ENCODE data around the gene TSPY1. TPM values are rescaled to one million over a fixed set of nuclear protein-coding genes. Genes with fewer than 3 reads are reported as not detected.
"Not testable (repeated sequence)": the region's sequence is repeated elsewhere in the genome, so short reads cannot be mapped to it uniquely, and the experiment has no call there.

The TSPY1 gene, protein sequence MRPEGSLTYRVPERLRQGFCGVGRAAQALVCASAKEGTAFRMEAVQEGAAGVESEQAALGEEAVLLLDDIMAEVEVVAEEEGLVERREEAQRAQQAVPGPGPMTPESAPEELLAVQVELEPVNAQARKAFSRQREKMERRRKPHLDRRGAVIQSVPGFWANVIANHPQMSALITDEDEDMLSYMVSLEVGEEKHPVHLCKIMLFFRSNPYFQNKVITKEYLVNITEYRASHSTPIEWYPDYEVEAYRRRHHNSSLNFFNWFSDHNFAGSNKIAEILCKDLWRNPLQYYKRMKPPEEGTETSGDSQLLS
- total RNA-seq = not detected in 2 replicates

DNA sequence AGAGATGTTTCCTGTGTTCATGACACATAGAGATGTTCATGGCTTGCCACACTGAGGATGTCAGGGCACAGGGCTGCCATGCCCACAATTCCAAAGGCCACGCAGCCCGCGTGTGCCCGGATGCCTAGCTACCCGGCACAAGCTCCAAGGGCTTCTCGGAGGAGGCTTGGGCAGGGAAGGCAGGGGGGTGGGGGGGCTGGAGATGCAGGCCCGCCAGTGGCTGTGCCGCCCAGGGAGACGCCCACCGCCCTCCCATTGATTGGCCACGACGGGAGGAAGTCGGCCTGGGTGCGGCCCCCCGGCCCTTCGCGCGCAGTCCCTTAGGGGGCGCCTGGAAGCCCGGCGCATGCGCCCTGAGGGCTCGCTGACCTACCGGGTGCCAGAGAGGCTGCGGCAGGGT, at the start of gene TSPY1:
TSS of gene TSPY1 (plus strand) at position 301 of the 400 bp plus-strand sequence. CDS start at position 347, 46 bp downstream.
- not testable (repeated sequence) for H3K4me3 ChIP-seq (ENCODE audit: low read depth, low read length); DNase-seq (ENCODE audit: low read depth)

DNA sequence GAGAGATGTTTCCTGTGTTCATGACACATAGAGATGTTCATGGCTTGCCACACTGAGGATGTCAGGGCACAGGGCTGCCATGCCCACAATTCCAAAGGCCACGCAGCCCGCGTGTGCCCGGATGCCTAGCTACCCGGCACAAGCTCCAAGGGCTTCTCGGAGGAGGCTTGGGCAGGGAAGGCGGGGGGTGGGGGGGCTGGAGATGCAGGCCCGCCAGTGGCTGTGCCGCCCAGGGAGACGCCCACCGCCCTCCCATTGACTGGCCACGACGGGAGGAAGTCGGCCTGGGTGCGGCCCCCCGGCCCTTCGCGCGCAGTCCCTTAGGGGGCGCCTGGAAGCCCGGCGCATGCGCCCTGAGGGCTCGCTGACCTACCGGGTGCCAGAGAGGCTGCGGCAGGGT, 20.2 kb downstream of the TSPY1 start, which contains the start of gene TSPY9:
TSS of gene TSPY9 (plus strand) at position 301 of the 400 bp plus-strand sequence. CDS start at position 347, 46 bp downstream.
- not testable (repeated sequence) for DNase-seq (ENCODE audit: low read depth); H3K4me3 ChIP-seq (ENCODE audit: low read depth, low read length)

DNA sequence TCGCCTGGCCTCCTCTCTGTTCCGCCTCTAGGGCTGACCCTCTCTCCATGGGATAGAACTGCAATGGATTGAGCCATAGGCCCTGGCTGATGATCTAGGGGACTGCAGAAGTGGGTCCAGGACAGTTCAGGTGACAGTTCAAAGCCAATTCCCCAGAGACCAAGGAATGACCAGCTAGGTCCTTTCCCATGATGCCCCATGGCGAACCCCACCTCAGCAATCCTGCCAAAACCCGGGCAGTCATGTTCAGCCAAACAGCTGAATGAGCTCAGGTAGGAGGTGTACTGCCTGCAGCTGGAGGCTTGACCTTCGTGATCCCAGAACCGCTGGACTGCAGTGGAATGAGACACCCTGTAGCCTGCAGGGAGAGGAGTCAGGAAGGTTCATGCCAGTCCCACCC, 37.6 kb downstream of the TSPY1 start:
- not testable (repeated sequence) for H3K4me3 ChIP-seq (ENCODE audit: low read depth, low read length); DNase-seq (ENCODE audit: low read depth)

DNA sequence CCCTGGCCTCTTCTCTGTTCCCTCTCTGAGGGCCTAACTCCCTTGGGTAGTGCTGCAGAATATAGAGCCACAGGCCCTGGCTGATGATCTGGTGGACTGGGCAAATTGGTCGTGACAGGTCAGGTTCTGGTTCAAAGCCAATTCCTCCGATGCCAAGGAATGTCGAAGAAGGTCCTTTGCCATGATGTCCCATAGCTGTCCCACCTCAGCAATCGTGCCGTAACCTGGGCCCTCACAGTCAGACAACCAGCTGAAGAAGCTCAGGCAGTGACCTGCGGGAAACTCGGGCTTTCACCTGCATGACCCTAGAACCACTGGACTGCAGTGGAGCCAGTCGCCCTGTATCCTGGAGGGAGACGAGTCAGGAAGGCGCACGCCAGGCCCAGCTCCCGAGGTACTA, 49.5 kb downstream of the TSPY1 start:
- not testable (repeated sequence) for H3K4me3 ChIP-seq (ENCODE audit: low read depth, low read length); DNase-seq (ENCODE audit: low read depth)

Other genes starting within 250 kb of the TSPY1 start
- gene TSPY4, start 129.5 kb upstream of the TSPY1 start, total RNA-seq = not detected in 2 replicates
- gene TSPY8, start 109.2 kb upstream of the TSPY1 start, total RNA-seq = not detected in 2 replicates
- gene TSPY3, start 68.5 kb upstream of the TSPY1 start, total RNA-seq = not detected in 2 replicates
- gene TSPY9, start 20.3 kb downstream of the TSPY1 start, total RNA-seq = not detected in 2 replicates
- gene TSPY10, start 60.9 kb downstream of the TSPY1 start, total RNA-seq = not detected in 2 replicates

Data from epithelial cell of proximal tubule (primary cell).